ENCODE results near the gene TTC22. TPM values are rescaled to one million over a fixed set of nuclear protein-coding genes. Genes with fewer than 3 reads are reported as not detected.

The TTC22 gene
- total RNA-seq: not detected in 2 replicates

DNA sequence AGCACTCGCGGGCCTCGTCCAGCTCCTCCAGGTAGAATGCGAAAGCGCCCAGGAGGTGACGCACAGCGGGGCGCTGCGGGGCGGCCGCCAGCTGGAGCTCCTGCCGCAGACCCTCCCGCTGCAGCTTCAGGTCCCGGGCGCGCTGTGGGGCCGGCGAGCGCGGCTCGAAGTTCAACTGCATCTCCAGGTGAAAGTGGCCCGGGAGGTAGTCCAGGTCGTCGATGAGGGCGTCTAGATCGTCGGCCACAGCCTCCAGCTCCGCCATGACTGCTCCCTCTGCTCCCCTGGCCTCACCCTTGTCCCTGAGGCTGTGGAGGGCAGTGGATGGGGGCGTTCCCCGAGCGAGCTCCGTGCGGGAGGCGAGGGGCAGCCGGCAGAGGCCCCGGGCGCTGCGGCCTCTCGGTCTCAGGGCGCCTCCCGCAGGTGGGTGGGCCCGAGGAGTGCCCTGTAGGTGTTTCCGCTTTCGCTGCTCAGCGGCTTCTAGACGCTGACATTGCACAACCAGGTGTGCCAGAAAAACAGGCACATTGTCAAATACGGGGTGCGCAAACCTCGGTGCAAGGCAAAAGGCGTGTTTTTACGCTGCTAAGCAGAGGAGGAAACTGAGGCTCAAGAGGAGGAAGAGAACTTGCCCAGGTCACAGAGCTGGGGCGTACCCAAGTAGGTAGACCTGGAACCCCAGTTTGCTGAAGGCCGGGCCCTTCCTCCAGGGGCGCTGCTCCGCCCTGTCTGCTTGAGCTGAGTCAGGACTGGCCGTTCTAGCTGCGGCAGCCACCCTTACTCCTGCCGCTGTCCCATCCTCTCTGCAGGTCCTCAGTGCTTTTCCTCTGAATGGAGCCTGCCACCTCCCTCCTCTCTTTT, at the start of gene TTC22:
Gene TTC22 (minus strand): TSS at position 425 of the 861 bp plus-strand sequence. CDS start 160 bp downstream, at position 265.

GRCh38 chr1:54764133-54764921, 36.8 kb downstream of the TTC22 start, which contains the start of gene PARS2:
TSS of gene PARS2 (minus strand) at chr1:54764523. CDS start at chr1:54759161, 5,362 bp downstream.

Other genes with a start within 250 kb of the TTC22 start
- not detected in 2 replicates for gene FAM151A, start 177.8 kb downstream of the TTC22 start, total RNA-seq
- under 0.01 TPM in 1 of 2 replicates, not detected in the other for gene MROH7, start 159.5 kb downstream of the TTC22 start, total RNA-seq
- 11.7 and 19.4 TPM in 2 replicates for gene TTC4, start 85.5 kb downstream of the TTC22 start, total RNA-seq
- gene PARS2, start 36.8 kb downstream of the TTC22 start, total RNA-seq: 2.3 and 4.2 TPM in 2 replicates
- gene DHCR24, start 85.9 kb upstream of the TTC22 start, total RNA-seq: 56.8 and 87.4 TPM in 2 replicates
- 0.06 TPM in 1 of 2 replicates, not detected in the other for gene TMEM61, start 179.3 kb upstream of the TTC22 start, total RNA-seq
- gene BSND, start 197.6 kb upstream of the TTC22 start, total RNA-seq: not detected in 2 replicates
- 0.06 and 0.32 TPM in 2 replicates for gene PCSK9, start 238.2 kb upstream of the TTC22 start, total RNA-seq

Data from bladder microvascular endothelial cell (primary cell).